Germinal center (tissue), 1 donor: Measurements from ENCODE around the gene TMOD3.
"Not testable (repeated sequence)": the region's sequence is repeated elsewhere in the genome, so short reads cannot be mapped to it uniquely, and the experiment has no call there.

ENCODE experiments used
- DNase-seq: peaks from one replicate; pipeline ENCODE4 v3.0.0; 2012; ENCODE audit warnings: mixed read lengths, low spot score

TMOD3 gene

DNA sequence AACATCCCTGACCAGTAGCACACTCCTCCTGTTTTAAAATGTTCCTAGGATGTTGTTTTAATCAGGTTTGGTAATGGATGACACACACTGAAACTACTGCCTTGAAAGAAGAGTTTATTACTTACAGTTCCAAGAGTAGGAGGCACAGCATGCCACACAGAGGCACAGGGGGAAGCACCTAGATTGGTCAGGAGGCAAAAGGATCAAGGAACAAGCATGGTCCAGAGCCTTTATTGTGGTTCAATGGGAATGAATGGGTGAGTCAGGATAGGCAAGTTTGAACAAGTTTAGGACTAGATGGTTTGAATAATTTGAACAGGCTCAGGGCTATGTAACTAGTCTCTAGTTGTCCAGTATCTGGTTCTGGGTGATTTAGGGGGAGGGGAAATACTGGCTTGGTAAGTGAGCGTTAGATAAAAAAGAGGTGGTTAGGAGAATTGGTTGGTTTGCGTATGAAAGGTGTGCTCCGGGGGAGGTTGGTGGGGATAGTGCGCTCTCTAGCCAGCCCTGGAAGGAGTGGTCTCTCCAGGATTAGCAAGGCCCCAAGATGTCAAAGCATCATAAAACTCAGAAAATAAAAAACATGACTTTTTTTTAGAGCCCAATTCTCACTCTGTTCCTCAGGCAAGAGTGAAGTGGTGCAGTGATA lies 35.1 kb downstream of the TMOD3 start:
- DNase-seq = no peak

DNA sequence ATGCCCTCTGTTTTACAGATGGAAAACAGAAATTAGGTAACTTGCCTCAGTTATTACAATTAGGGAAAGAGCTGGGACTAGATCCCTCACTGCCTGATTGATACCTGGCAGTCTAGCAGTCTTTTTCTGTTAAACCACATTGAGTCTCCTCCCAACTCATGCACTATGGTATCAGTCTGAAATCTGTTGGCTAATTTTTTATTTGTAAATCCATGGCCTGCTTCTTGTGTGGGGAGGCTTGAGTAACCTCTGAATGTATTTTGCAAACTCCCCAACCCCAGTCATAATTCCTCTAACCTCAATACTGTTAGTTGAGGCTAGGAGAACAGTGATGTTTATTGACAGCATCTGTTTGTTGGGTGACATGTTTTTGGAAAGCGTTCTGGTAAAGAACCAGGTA lies 35.9 kb downstream of the TMOD3 start:
- no peak for DNase-seq

DNA sequence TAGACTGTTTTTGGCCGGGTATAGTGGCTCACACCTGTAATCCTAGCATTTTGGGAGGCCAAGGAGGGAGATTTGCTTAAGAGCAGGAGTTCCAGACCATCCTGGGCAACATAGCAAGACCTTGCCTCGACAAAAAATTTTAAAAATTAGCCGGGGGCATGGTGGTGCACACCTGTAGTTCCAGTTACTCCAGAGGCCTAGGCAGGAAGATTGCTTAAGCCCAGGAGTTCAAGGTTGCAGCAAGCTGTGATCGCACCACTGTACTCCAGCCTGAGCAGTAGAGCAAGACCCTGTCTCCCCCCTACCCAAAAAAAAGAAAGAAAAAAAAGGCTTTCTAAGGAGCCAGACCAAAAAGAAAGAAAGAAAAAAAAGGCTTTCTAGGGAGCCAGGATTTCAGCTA lies 36.7 kb downstream of the TMOD3 start:
- DNase-seq = no peak

DNA sequence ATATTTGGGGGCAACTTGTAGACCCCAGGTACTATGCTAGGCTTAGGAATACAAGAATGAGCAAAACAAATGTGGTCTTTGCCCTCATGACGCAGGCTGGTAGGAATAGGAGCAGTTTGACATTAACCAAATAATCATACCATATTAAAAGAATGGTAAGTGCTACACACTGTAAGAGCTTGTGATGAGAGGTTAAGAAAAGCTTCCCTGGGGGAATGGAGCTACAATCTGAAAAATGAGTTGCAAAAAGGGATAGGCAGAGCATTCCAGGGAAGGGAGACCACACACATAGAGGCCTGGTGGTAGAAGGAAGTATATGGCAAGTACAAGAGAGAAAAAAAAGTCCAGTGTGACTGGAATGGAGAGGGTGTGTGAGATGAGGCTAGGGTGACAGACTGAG lies 37.3 kb downstream of the TMOD3 start:
- no peak for DNase-seq

DNA sequence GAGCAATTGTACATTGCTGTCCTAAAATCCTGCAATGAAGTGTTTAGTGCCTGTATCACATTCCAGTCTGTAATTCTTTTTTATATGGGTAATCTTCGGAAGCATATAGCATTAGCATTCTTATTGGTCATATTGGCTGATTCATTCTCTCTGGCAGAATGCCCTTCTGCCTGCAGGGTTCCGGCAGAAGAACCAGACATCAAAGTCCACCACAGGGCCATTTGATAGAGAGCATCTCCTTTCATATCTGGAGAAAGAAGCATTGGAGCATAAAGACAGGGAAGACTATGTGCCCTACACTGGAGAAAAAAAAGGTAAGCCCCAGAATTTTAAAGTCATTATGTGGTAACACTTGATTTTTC lies 39.6 kb downstream of the TMOD3 start:
- no peak for DNase-seq

DNA sequence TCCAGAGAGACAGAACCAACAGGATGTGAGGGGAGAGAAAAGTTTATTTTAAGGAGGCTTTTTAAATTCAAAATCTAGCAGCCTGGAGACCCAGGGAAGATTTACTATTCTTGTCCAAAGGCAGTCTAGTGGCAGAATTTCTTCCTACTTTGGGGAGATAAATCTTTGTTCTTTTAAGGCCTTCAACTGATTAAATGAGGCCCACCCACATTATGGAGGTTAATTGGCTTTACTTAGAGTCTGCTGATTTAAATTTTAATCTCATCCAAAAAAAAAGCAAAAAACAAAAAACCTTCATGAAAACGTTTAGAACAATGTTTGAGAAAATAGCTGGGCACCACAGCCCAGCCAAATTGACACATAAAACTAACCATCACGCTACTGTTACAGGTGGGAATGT lies 41.3 kb downstream of the TMOD3 start:
- no peak for DNase-seq

DNA sequence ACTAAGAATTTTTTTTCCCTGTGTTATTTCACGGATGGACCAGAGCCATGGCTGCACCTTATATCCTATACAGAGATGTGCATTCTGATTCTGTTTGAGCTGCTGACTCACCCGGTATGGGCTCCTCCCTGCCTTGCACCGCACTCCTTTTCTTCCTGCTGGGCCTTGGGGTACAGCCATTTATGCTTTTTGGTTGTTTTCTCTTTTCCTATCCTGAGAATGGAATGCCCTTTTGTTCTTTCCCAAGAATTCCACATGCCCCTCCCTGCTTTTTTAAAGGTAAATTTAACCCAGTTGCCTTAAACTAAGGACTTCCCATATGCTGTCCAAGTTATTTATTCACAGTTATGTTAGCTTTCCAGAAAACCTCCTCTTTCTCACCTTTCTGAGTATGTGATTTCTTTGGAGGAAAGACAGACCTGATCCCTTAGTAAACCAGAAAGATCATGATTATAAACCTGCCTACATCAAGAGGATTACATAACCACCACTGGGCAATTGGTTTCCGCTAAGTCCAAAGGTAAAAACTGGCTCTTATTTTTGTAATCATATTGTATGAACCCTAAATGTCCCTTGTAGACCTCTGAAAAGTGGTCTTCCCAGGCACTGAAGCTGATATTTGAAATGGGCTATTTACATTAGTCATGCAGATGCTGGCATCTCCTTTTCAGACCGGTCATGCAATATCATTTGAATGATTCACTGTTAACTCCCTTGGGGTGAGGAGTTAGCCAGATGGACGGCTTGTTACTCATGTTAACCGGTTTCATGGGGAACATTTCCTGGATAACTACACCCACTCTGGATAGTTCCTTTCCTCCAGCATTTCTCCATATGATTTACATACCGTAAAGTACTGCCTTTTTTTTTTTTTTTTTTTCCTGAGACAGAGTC lies 45.5 kb downstream of the TMOD3 start:
- DNase-seq = no peak

DNA sequence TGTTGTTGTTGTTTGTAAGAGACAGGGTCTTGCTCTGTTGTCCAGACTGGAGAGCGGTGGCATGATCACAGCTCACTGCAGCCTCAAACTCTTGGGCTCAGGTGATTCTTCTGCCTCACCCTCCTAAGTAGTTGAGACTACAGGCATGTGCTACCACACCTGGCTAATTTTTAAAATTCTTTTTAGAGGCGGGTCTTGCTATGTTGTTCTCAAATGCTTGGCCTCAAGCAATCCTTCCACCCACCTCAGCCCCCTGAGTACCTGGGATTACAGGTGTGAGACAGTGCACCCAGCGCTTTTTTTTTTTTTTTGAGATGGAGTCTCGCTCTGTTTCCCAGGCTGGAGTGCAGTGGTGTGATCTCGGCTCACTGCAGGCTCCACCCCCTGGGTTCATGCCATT lies 46.7 kb downstream of the TMOD3 start:
- DNase-seq = no peak

DNA sequence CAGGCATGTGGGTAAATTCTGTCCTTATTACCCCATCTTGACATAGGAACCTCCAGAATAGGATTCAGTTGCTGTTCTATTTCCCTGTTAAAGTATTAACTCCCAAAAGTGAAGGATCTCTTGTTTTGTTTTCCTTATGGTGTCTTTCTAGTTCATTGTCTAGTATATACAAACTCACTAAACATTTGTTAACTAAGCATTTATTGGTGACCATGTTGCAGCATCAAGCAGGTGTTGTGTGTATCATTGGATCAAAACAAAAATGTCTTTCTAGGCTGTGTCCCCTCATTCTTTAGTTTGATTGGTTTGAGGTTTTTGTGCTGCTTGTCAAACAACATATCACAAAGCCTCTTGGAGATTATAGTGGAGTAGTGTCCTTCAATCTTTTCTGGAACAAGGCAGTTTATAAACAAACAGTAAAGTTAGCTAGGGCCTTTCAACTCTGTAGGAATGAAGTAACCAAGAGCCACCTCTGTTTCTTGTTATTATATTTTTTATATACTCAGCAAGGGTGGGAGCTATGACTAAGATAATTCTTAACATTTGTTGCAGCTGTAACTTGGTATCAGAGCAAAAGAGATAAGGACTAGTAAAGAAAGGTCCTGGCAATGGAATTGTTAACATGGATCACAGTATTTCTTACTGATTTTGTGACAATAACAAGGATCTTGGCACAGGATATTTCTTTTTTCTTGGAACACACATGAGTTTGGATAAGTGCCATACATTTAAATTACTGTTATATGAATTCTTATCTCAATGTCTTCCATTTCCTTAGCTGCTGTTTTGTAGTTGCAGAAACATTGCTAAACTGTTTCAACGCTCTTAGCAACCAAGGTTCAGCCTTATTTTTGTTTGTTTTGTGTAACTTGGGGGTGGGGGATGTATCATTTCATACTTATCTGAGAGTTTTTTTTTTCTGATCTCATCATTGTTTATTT lies 49.3 kb downstream of the TMOD3 start:
- no peak for DNase-seq

DNA sequence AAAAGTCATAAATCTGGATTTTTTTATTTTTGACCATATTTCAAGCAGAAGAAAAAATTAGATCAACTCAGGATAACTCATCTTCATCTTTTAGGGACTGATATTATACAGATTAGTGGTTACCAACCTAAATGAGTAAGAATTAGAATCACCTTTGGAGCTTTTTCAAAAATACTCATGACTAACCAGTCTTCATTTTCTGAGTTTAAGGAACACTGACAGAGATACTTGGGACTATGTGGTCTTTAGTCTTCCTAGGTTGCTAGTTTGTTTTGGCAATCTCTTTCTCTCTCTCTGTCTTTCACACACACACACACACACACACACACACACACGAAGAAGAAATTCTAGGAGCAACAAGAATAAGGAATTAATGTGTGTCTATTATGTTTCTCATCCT lies 50.1 kb downstream of the TMOD3 start:
- DNase-seq = no peak

DNA sequence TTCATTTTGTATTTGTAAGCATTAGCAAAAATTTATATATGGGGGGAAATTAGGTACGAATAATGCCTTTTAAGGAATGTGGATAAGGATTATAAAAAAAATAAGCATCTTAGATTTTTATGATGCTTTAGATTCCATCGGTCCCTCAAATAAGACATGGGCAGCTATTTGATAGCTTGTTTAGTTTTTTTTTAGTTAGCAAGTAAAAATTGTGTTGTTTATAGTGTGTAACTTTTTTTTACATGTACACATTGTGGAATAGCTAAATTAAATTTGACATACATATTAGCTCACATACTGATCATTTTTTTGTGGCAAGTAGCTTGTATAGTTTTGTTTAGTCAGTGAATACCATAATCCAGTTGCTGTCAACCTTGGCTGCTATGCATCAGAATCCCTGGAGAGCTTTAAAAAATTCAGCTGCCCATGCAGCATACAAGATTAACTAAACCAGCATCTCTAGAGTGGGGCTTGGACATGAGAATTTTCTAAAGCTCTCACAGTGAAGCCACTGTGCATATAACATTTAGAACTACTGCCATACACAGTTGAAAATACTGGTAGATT lies 53.9 kb downstream of the TMOD3 start:
- no peak for DNase-seq

DNA sequence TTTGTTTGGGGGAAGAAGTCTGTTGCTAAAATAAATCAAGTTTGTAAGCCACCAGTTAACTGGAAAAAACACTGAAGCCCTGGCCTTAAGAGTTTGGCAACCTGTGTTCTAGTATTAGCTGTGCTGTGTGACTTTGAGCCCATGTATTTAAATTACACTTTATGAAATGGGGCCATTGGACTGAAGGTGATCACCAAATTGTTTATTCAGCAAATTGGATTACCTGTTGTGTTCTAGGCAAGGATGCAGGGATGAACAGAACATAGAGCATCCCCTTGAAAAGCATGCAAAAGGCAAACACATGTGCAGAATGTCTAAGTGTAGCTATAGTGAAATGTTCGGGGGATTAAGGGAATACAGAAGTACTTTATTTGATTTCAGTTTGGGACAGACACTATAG lies 54.6 kb downstream of the TMOD3 start:
- no peak for DNase-seq

DNA sequence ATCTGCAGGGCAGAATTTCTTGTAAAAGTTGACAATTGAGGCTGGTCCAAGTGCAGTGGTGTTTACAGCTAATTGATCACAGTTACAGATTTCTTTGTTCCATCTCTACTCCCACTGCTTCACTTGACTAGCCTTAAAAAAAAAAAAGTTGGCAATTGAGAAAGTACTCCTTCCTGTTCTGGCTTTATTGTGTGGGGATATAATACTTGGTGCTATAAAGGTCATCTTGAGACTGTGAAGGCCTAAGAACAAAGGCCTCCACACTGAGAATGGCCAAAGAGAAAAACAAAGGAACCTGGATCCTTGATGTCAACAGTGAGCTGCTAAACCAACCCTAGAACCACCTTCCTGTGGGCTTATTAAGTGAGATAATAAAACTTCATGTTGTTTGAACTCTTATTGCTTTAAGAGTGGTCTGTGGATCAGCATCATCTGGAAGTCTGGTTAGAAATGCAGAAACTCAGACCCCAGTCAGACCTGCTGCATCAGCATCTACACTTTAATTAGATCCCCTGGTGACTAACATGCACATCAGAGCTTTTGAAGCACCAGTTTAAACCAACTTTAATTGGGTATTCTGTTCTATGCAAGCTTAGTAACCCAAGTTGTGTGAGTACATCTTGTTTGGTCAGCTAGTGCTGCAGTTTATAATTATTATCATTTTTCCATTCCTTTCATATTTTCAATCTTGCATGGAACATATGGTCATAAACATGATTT lies 55.2 kb downstream of the TMOD3 start:
- DNase-seq = no peak

DNA sequence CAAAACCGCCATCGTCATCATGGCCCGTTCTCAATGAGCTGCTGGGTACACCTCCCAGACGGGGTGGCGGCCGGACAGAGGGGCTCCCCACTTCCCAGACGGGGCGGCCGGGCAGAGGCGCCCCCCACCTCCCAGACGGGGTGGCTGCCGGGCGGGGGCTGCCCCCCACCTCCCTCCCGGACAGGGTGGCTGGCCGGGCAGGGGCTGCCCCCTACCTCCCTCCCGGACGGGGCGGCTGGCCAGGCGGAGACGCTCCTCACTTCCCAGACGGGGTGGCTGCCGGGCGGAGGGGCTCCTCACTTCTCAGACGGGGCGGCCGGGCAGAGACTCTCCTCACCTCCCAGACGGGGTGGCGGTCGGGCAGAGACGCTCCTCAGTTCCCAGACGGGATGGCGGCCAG lies 56.3 kb downstream of the TMOD3 start:
- DNase-seq = not testable (repeated sequence)

DNA sequence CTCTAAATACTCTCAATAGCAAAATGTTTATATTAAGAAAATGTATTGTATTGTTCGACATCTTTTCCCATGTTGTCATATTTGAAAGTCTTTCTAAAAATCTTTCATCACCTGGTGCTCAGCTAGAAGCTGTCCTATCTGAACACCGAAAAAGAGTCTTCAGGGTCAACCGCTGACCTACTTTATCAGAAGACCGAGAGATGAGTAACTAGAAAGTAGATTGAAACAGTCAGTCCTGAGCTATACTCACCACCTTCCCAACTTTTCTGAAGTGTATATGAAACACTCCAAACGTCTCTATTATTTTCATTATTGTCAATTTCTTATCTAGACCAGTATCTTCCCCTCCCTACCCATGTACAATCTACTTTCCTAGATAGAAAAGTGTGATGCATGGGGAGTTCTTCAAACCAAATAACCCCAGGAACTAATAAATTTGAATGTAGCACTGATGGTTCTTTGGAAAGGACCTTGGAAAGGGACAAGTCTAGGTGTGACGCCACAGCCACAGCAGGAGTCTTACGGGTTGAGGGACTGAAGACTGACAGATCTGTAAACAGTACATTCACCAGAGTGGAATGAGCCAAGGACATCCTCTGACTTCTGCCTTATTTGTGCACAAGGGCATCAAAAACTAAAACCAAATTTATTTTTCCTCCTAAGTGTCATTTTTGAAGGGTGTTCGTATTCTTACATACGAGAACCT lies 58.6 kb downstream of the TMOD3 start:
- no peak for DNase-seq

DNA sequence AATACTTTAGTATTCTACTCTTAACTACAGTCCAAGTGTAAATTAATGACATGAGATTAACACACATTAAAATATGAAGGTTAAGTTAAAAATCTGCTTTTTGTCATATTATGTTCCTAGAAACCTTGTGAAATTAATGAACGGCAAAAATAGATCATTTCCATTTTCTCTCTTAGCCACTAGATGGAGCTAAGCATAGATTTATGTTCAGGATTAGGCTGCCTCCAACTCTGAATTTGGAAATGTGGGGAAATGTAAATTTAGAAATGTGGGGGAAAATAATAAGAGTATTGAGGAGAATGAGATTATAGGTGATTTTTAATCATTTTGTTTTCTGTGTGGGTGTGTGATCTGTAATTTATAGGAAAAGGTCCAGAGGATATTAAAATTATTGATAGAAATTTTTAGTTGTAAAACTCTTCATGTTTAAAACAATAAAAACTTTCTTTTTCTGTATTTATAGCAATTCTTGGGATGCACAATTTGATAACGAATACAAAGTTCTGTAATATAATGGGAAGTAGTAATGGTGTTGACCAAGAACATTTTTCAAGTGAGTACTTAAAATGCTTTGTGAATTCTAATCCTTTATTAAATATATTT lies 59.2 kb downstream of the TMOD3 start:
- peak; percentile 32 for DNase-seq

DNA sequence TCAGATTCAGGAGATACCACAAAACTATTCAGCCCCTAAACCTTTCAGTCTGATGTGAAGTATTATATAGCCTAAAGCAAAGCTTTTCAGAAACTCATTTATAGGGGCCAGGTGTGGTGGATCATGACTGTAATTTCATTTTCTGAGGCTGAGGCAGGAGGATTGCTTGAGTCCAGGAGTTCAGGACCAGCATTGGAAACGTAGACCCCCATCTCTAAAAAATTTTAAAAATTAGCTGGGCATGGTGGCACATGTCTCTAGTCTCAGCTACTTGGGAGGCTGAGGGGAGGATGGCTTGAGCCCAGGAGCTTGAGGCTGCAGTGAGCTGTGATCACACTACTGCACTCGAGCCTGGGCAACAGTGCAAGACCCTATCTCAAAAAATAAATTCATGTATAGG lies 60.0 kb downstream of the TMOD3 start:
- DNase-seq = no peak

DNA sequence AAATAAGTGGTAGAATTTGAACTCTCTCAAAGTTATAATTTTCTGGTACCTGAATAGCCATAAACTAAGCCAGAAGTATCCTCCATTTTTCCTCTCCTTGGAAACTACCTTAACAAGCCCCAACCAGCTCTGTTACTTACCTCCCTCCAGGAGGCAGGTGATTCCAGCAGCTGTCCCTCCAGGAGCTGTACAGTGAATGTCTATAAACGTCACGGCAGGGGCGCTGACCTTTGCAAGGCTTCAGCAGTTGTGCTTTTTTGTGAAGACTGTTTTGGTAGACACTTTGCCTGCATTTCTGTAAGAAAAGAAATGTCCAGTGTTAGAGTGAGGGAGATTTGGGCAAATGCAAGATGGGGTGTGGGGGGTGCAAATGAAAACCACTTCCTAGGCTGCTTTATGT lies 75.0 kb downstream of the TMOD3 start:
- no peak for DNase-seq

DNA sequence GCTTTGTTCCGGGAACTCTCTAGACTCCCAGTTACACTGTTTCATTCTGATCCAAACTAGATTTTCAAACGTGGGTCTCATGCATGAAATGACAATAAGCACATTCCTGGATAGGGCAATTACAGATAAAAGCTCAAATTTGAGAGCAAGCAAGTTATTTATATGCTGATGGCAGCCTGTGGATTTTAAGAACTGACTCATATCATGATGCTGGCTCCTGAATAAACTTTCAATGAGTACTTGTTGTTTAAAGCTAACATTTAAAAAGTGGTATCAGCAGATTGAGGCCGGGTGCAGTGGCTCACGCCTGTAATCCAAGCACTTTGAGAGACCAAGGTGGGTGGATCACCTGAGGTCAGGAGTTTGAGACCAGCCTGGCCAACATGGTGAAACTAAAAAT lies 75.5 kb downstream of the TMOD3 start:
- no peak for DNase-seq

DNA sequence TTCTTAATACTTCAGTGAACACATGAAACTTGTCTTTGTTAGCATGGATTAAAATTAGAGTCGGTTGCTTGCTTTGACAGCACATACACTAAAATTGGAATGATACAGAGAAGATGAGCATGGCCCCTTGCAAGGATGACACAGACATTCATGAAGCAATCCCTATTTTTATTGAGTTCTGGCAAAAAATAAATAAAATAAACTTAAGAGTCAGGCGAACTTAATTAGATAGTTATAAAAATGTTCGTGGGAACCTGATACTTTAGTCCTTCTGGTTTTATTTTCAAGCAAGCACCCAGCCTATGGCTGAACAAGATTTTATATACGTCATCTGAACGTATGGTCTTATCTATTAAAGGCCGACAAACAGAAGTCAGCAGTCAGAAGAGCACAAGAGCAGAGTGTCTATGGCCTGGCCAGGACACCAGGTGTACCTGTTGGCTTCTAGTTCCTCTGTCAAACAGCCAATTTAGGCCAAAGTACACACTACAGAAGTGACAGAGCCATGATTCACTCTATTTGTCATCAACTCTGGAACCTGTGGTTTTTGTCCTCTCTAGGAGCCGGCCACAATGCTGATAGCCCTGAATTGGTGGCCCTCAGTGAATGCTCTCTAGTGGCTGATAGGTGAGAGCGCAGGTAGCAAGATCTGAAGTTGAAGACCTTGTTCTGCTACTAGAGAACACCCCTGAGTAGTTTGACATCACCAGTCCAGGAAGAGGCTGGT lies 77.8 kb downstream of the TMOD3 start:
- DNase-seq = no peak
